Thyroid gland (tissue), 4 donors: ENCODE results near the gene GUSB.

ENCODE experiments used
- POLR2A ChIP-seq, 2 donors: fragments of 450-650 bp; IDR thresholded peaks; one replicate each; pipeline ENCODE4 v1.6.1; 2017; ENCODE audit warnings: antibody characterized with exemption in 2 of 2, mild to moderate bottlenecking in 2 of 2, moderate library complexity in 1 of 2
- TF ChIP-seq, protein P1 (sequence below), 6 experiments: fragments of 200-600 bp in 3 of 6; fragments of 450-650 bp in 3 of 6; sonication (generic) in 3 of 6; IDR thresholded peaks; one replicate each; pipeline ENCODE4 v1.5.1; 2016 to 2019; ENCODE audit warnings: antibody characterized with exemption in 6 of 6, mild to moderate bottlenecking in 2 of 6, inconsistent platforms in 1 of 6, moderate library complexity in 1 of 6

DNA sequence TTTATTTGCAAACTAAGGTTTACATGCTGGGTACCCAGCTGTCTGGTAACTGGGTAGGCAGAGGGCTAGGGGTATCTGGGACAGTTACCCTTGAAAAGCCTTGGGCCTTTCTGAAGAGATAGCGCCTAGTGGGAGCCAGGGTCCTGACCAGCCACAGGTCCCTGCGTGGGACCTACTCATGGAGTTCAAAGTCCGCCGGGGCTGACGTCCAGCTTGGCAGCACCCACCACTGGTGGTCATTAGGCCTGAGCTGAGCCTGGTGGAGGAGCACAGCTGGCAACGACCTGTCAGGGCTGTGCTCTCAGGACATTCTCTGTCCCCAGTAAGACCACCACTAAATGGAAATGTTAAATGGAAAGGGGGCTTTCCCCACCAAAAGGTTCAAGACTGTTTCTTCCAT is 20.0 kb downstream of the GUSB start:
- no peak for TF ChIP-seq POLR2A (IDR thresholded peaks at IDR 0.05)
- TF ChIP-seq, protein P1, sequence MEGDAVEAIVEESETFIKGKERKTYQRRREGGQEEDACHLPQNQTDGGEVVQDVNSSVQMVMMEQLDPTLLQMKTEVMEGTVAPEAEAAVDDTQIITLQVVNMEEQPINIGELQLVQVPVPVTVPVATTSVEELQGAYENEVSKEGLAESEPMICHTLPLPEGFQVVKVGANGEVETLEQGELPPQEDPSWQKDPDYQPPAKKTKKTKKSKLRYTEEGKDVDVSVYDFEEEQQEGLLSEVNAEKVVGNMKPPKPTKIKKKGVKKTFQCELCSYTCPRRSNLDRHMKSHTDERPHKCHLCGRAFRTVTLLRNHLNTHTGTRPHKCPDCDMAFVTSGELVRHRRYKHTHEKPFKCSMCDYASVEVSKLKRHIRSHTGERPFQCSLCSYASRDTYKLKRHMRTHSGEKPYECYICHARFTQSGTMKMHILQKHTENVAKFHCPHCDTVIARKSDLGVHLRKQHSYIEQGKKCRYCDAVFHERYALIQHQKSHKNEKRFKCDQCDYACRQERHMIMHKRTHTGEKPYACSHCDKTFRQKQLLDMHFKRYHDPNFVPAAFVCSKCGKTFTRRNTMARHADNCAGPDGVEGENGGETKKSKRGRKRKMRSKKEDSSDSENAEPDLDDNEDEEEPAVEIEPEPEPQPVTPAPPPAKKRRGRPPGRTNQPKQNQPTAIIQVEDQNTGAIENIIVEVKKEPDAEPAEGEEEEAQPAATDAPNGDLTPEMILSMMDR (IDR thresholded peaks at IDR 0.05) = no peak
